H1 (cell line): ENCODE results near the gene CYGB. TPM values are rescaled to one million over a fixed set of nuclear protein-coding genes. Genes with fewer than 3 reads are reported as not detected.

Experiments used
- CTCF ChIA-PET: fragments of 300-600 bp; sonication (Branson Sonifier 250); formaldehyde crosslinking; loops from one replicate; lab custom pipeline; 2021; ENCODE audit not compliant: partially characterized antibody; lab: Charles Lee
- POLR2A ChIA-PET: fragments of 300-600 bp; sonication (Branson Sonifier 250); formaldehyde crosslinking; loops from one replicate; lab custom pipeline; 2021; ENCODE audit warnings: inconsistent platforms; ENCODE audit not compliant: partially characterized antibody; lab: Charles Lee
- DNase-seq, 2 experiments: peaks; one replicate each; pipeline versions ENCODE4 v3.0.0 to v3.0.0-alpha.2; 2010 to 2022; ENCODE audit warnings: low spot score in 2 of 2, low read depth in 1 of 2, mixed read lengths in 1 of 2
- FAIRE-seq: peaks from 2 replicates; lab custom pipeline; 2011; peaks lifted over from hg19 to GRCh38; lab: Jason Lieb, UNC
- H2AFZ ChIP-seq: 2 replicates; pipeline ENCODE4 v1.8.1; 2012; ENCODE audit warnings: low read length, inconsistent platforms
- H2AK5ac ChIP-seq: 2 replicates; pipeline ENCODE4 v1.6.1; 2013; ENCODE audit warnings: low read depth, low read length
- H2BK120ac ChIP-seq: replicated peaks from 2 replicates; pipeline ENCODE3; 2013; ENCODE audit warnings: low read depth, low read length, inconsistent platforms
- H2BK12ac ChIP-seq: 2 replicates; pipeline ENCODE4 v1.6.1; 2013; ENCODE audit warnings: low read depth, low read length
- H2BK15ac ChIP-seq: 2 replicates; pipeline ENCODE4 v1.6.1; 2013; ENCODE audit warnings: low read length
- H2BK20ac ChIP-seq: 2 replicates; pipeline ENCODE4 v1.6.1; 2013; ENCODE audit warnings: low read length
- H2BK5ac ChIP-seq: 2 replicates; pipeline ENCODE4 v1.6.1; 2013; ENCODE audit warnings: low read depth, low read length
- H3K14ac ChIP-seq: 2 replicates; pipeline ENCODE4 v1.6.1; 2013; ENCODE audit warnings: inconsistent platforms; ENCODE audit not compliant: insufficient read length
- H3K18ac ChIP-seq: 2 replicates; pipeline ENCODE4 v1.6.1; 2013; ENCODE audit warnings: low read length; ENCODE audit errors: extremely low read depth
- H3K23ac ChIP-seq: 2 replicates; pipeline ENCODE4 v1.6.1; 2013; ENCODE audit warnings: inconsistent platforms; ENCODE audit not compliant: insufficient read length
- H3K23me2 ChIP-seq: 2 replicates; pipeline ENCODE4 v1.6.1; 2013; ENCODE audit warnings: low read depth, low read length
- H3K27ac ChIP-seq: 2 replicates; pipeline ENCODE4 v1.6.1; 2011; ENCODE audit warnings: low read depth, low read length, inconsistent platforms
- H3K27me3 ChIP-seq, 4 experiments: replicated peaks in 1 of 4; 1 replicate in 1 of 4; 2 replicates in 3 of 4; pipeline versions ENCODE4 v1.6.1 to v1.8.1; 2011 to 2013; ENCODE audit warnings: low read length in 3 of 4, mild to moderate bottlenecking in 3 of 4, inconsistent platforms in 2 of 4, mixed read lengths in 2 of 4, moderate library complexity in 1 of 4; ENCODE audit not compliant: control insufficient read depth in 3 of 4, insufficient read depth in 3 of 4; ENCODE audit errors: extremely low read depth in 1 of 4
- H3K36me3 ChIP-seq, 4 experiments: 2 replicates each; pipeline versions ENCODE4 v1.6.1 to v1.8.1; 2011 to 2013; ENCODE audit warnings: mild to moderate bottlenecking in 4 of 4, low read length in 3 of 4, moderate library complexity in 2 of 4, control low read depth in 1 of 4, inconsistent platforms in 1 of 4; ENCODE audit not compliant: insufficient read depth in 4 of 4, control insufficient read depth in 2 of 4
- H3K4ac ChIP-seq: replicated peaks from 2 replicates; pipeline ENCODE3; 2013; ENCODE audit warnings: low read length, low read depth, mixed read lengths, inconsistent platforms; ENCODE audit not compliant: insufficient read length
- H3K4me1 ChIP-seq, 4 experiments: replicated peaks in 1 of 4; 1 replicate in 1 of 4; 2 replicates in 3 of 4; pipeline versions ENCODE4 v1.6.1 to v1.8.1; 2011 to 2013; ENCODE audit warnings: low read length in 3 of 4, inconsistent platforms in 2 of 4, mixed read lengths in 1 of 4; ENCODE audit not compliant: insufficient read depth in 4 of 4, control insufficient read depth in 3 of 4
- H3K4me2 ChIP-seq, 2 experiments: 2 replicates each; pipeline versions ENCODE4 v1.6.1 to v1.8.1; 2011 to 2013; ENCODE audit warnings: low read depth in 2 of 2, low read length in 2 of 2, control low read depth in 1 of 2, inconsistent platforms in 1 of 2, mild to moderate bottlenecking in 1 of 2; ENCODE audit not compliant: insufficient read depth in 1 of 2
- H3K4me3 ChIP-seq, 4 experiments: fragments of 200-600, 300-600 bp in 1 of 4; sonication (generic), shearing (Covaris generic), sonication (Bioruptor Twin) in 1 of 4; 2 replicates each; pipeline versions ENCODE4 v1.5.1 to v1.8.1; 2011 to 2016; ENCODE audit warnings: low read length in 4 of 4, low read depth in 3 of 4, control low read depth in 2 of 4, inconsistent platforms in 2 of 4, mild to moderate bottlenecking in 2 of 4, mixed read lengths in 1 of 4, moderate library complexity in 1 of 4; ENCODE audit not compliant: insufficient read depth in 2 of 4; ENCODE audit errors: extremely low read depth in 1 of 4
- H3K56ac ChIP-seq: replicated peaks from 2 replicates; pipeline ENCODE3; 2013; ENCODE audit warnings: low read depth, mild to moderate bottlenecking, mixed read lengths, low read length, inconsistent platforms; ENCODE audit not compliant: insufficient read length
- H3K79me1 ChIP-seq: 2 replicates; pipeline ENCODE4 v1.6.1; 2013; ENCODE audit warnings: low read depth, low read length, control low read depth
- H3K79me2 ChIP-seq, 2 experiments: 2 replicates each; pipeline versions ENCODE4 v1.6.1 to v1.8.1; 2012 to 2013; ENCODE audit warnings: low read length in 2 of 2, mild to moderate bottlenecking in 2 of 2, inconsistent platforms in 1 of 2; ENCODE audit not compliant: insufficient read depth in 2 of 2, control insufficient read depth in 1 of 2
- H3K9ac ChIP-seq, 4 experiments: replicated peaks in 1 of 4; 1 replicate in 1 of 4; 2 replicates in 3 of 4; pipeline versions ENCODE4 v1.6.1 to v1.8.1; 2011 to 2013; ENCODE audit warnings: low read depth in 3 of 4, low read length in 3 of 4, control low read depth in 2 of 4, mild to moderate bottlenecking in 2 of 4, moderate library complexity in 2 of 4, inconsistent platforms in 1 of 4; ENCODE audit errors: extremely low read depth in 1 of 4
- H3K9me3 ChIP-seq, 2 experiments: 2 replicates each; pipeline versions ENCODE4 v1.6.1 to v1.8.1; 2012 to 2013; ENCODE audit warnings: mild to moderate bottlenecking in 2 of 2, moderate library complexity in 2 of 2, control low read depth in 1 of 2, inconsistent platforms in 1 of 2, low read depth in 1 of 2, low read length in 1 of 2, mixed read lengths in 1 of 2; ENCODE audit not compliant: insufficient read depth in 2 of 2
- H4K20me1 ChIP-seq, 2 experiments: replicated peaks in 1 of 2; 2 replicates each; pipeline versions ENCODE3 to v1.8.1; 2011 to 2013; ENCODE audit warnings: inconsistent platforms in 2 of 2, low read length in 2 of 2, mild to moderate bottlenecking in 1 of 2; ENCODE audit not compliant: insufficient read depth in 2 of 2, control insufficient read depth in 1 of 2
- H4K5ac ChIP-seq: 2 replicates; pipeline ENCODE4 v1.6.1; 2013; ENCODE audit warnings: low read length, low read depth, mixed read lengths, inconsistent platforms; ENCODE audit not compliant: insufficient read length
- H4K8ac ChIP-seq: 2 replicates; pipeline ENCODE4 v1.8.0; 2013; ENCODE audit warnings: mild to moderate bottlenecking, moderate library complexity, low read length, inconsistent platforms; ENCODE audit not compliant: insufficient read depth; ENCODE audit errors: extremely low read depth
- H4K91ac ChIP-seq: replicated peaks from 2 replicates; pipeline ENCODE3; 2013; ENCODE audit warnings: low read length, mixed read lengths, inconsistent platforms; ENCODE audit not compliant: insufficient read length
- CREB1 ChIP-seq: IDR thresholded peaks from 2 replicates; pipeline ENCODE4 v1.6.1; 2012; ENCODE audit warnings: inconsistent platforms
- KDM1A ChIP-seq: fragments of 200-600, 300-600 bp; sonication (generic); IDR thresholded peaks from 2 replicates; pipeline ENCODE4 v1.7.1; 2016; ENCODE audit warnings: mild to moderate bottlenecking, low read length, borderline replicate concordance
- WGBS, 2 experiments: shearing (Covaris generic) in 1 of 2; methylation state at CpG; one replicate each; pipeline versions ENCODE4 v1.1.6 to v1.1.7; 2013 to 2015; ENCODE audit warnings: low lambda C conversion rate in 2 of 2, mixed read lengths in 2 of 2, inconsistent platforms in 1 of 2, low coverage in 1 of 2, missing lambda C conversion rate in 1 of 2; ENCODE audit not compliant: insufficient replicate concordance in 2 of 2, insufficient coverage in 1 of 2, insufficient read length in 1 of 2; ENCODE audit errors: extremely low coverage in 1 of 2, missing lambda C conversion rate in 1 of 2; 5-methylcytosine and 5-hydroxymethylcytosine counted together
- polyA plus RNA-seq, 7 experiments: library from polyadenylated mRNA; depleted of rRNA in 3 of 7; stranded (reverse) in 5 of 7; unstranded in 2 of 7; fragments of >200 nt in 5 of 7; fragments of 200-250 nt in 2 of 7; gene quantifications; 1 replicate in 5 of 7; 2 replicates in 1 of 7; 4 replicates in 1 of 7; pipeline versions ENCODE4 v1.2.1 to v1.2.3, GENCODE V29; 2011 to 2013; ENCODE audit warnings: missing spikeins in 2 of 7, mixed read lengths in 2 of 7
- total RNA-seq: library from RNA; stranded (reverse); fragmentation: NEBNext Ultra II Directional; extraction: Animal tissue kit (Norgen Biotek cat#: 25700); gene quantifications from 2 replicates; pipeline ENCODE4 v1.2.1, GENCODE V29; 2021

Gene CYGB
- total and polyA plus RNA-seq, 2 of the 8 experiments (the other 6 are each of a cell fraction or from before 2014, with no cell fraction given), result 2.7 to 3.7 TPM

- peak overlapping the region; percentile 33 to 67 (median 44); a peak in 7 of 8 replicates for H3K4me3 ChIP-seq
- H2AFZ ChIP-seq, result no peak overlapping the region
- H3K23me2 ChIP-seq, result peaks cover 11% of the 10 kb centered on the region
- H3K18ac ChIP-seq, result no peak overlapping the region
- no peak overlapping the region for H4K91ac ChIP-seq
- peaks cover 0 to 16% (median 9%) of the 10 kb centered on the region in 4 experiments; a peak in 6 of 7 replicates for H3K4me1 ChIP-seq
- ChIA-PET POLR2A (interaction anchor here (0.6 to 5.7 kb wide), 6 partner anchors 8 to 200 kb away, joined by 3 to 28 read pairs (median 3); no protein-coding TSS in a partner anchor), CTCF (interaction anchor here (0.9 to 15.6 kb wide), 8 partner anchors 9 to 147 kb away, joined by 3 to 260 read pairs (median 4); no protein-coding TSS in a partner anchor)
- 48% methylated on average over 23 of the region's 25 CpGs; no CpG with 5 or more reads in 1 of the 2 experiments for WGBS, 2 experiments
- peak overlapping the region; percentile 76 to 99 for H3K4me2 ChIP-seq
- H3K23ac ChIP-seq, result no peak overlapping the region
- H4K5ac ChIP-seq, result no peak overlapping the region
- H2BK15ac ChIP-seq, result no peak overlapping the region
- no peak overlapping the region for H3K4ac ChIP-seq
- H3K27me3 ChIP-seq, result peaks cover 8 to 46% (median 37%) of the 10 kb centered on the region in 4 experiments
- TF ChIP-seq KDM1A (peak; percentile 90; the same call in 1 of the 2 replicates), CREB1 (no peak)
- TF ChIP-seq, all 59 proteins: peak for 1
- H2BK120ac ChIP-seq, result no peak overlapping the region
- H3K9ac ChIP-seq, result peak overlapping the region in 1 of 4 experiments; percentile 40; a peak in 2 of 7 replicates
- H2BK12ac ChIP-seq, result no peak overlapping the region
- H3K36me3 ChIP-seq, result no peaks in the 10 kb centered on the region
- H3K9me3 ChIP-seq, result no peaks in the 10 kb centered on the region
- H2BK20ac ChIP-seq, result no peak overlapping the region
- no peaks in the 10 kb centered on the region for H4K20me1 ChIP-seq
- no peak overlapping the region for H3K56ac ChIP-seq
- FAIRE-seq, result no peak
- no peak for DNase-seq
- no peaks in the 10 kb centered on the region for H3K79me1 ChIP-seq
- no peaks in the 10 kb centered on the region for H3K79me2 ChIP-seq
- no peak overlapping the region for H3K14ac ChIP-seq
- H2AK5ac ChIP-seq, result 0 out of 2 replicates have a peak overlapping the region, but pooled peaks have one; percentile 0
- no peak overlapping the region for H4K8ac ChIP-seq
- no peak overlapping the region for H2BK5ac ChIP-seq
- no peak overlapping the region for H3K27ac ChIP-seq
Observed at GRCh38 chr17:76536511-76537287, 810 bp downstream of the CYGB start.
